ENCODE measurements around the gene EGFR.
"Not testable (repeated sequence)": the region's sequence is repeated elsewhere in the genome, so short reads cannot be mapped to it uniquely, and the experiment has no call there.

EGFR gene

GRCh38 chr7:55026867-55027490 lies 8.2 kb downstream of the EGFR start:
- H3K4me1 ChIP-seq (ENCODE audit: control insufficient read depth in 1 of 2, insufficient read depth in 2 of 2, low read length in 2 of 2) = peaks cover 9 to 23% of the 10 kb centered on the region in 2 donors
- H3K27ac ChIP-seq (ENCODE audit: low read length) = no peak overlapping the region

GRCh38 chr7:55028011-55028410 lies 9.2 kb downstream of the EGFR start:
- no peaks in the 10 kb centered on the region for H3K9me3 ChIP-seq (ENCODE audit: control insufficient read depth in 1 of 2, low read length in 2 of 2)
- no peaks in the 10 kb centered on the region for H3K36me3 ChIP-seq (ENCODE audit: control insufficient read depth in 1 of 2, insufficient read depth in 2 of 2, low read length in 2 of 2)
- no peak overlapping the region for H3K4me3 ChIP-seq (ENCODE audit: low read depth in 1 of 2, low read length in 2 of 2)
- H3K27ac ChIP-seq (ENCODE audit: low read length) = no peak overlapping the region
- H3K27me3 ChIP-seq (ENCODE audit: low read depth, low read length) = no peaks in the 10 kb centered on the region
- peaks cover 7 to 23% of the 10 kb centered on the region in 2 donors for H3K4me1 ChIP-seq (ENCODE audit: control insufficient read depth in 1 of 2, insufficient read depth in 2 of 2, low read length in 2 of 2)

More at GRCh38 chr7:55026867-55027490, 8.2 kb downstream of the EGFR start:
- H3K27me3 ChIP-seq (ENCODE audit: low read depth, low read length) = no peaks in the 10 kb centered on the region
- H3K4me3 ChIP-seq (ENCODE audit: low read depth in 1 of 2, low read length in 2 of 2) = no peak overlapping the region
- no peaks in the 10 kb centered on the region for H3K9me3 ChIP-seq (ENCODE audit: control insufficient read depth in 1 of 2, low read length in 2 of 2)
- no peaks in the 10 kb centered on the region for H3K36me3 ChIP-seq (ENCODE audit: control insufficient read depth in 1 of 2, insufficient read depth in 2 of 2, low read length in 2 of 2)

- peaks cover 7 to 31% of the 10 kb centered on the region in 2 donors for H3K4me1 ChIP-seq (ENCODE audit: control insufficient read depth in 1 of 2, insufficient read depth in 2 of 2, low read length in 2 of 2)
- no peaks in the 10 kb centered on the region for H3K9me3 ChIP-seq (ENCODE audit: control insufficient read depth in 1 of 2, low read length in 2 of 2)
- H3K36me3 ChIP-seq (ENCODE audit: control insufficient read depth in 1 of 2, insufficient read depth in 2 of 2, low read length in 2 of 2) = no peaks in the 10 kb centered on the region
- H3K4me3 ChIP-seq (ENCODE audit: low read depth in 1 of 2, low read length in 2 of 2) = no peak overlapping the region
- H3K27me3 ChIP-seq (ENCODE audit: low read depth, low read length) = no peaks in the 10 kb centered on the region
- H3K27ac ChIP-seq (ENCODE audit: low read length) = no peak overlapping the region
These were observed 11.5 kb downstream of the EGFR start for GRCh38 chr7:55030314-55030713.

- H3K9me3 ChIP-seq (ENCODE audit: control insufficient read depth in 1 of 2, low read length in 2 of 2) = no peaks in the 10 kb centered on the region
- H3K36me3 ChIP-seq (ENCODE audit: control insufficient read depth in 1 of 2, insufficient read depth in 2 of 2, low read length in 2 of 2) = no peaks in the 10 kb centered on the region
- no peak overlapping the region for H3K27ac ChIP-seq (ENCODE audit: low read length)
- H3K4me3 ChIP-seq (ENCODE audit: low read depth in 1 of 2, low read length in 2 of 2) = no peak overlapping the region
- no peaks in the 10 kb centered on the region for H3K27me3 ChIP-seq (ENCODE audit: low read depth, low read length)
- H3K4me1 ChIP-seq (ENCODE audit: control insufficient read depth in 1 of 2, insufficient read depth in 2 of 2, low read length in 2 of 2) = peaks cover 7 to 30% of the 10 kb centered on the region in 2 donors
These were observed 12.3 kb downstream of the EGFR start for GRCh38 chr7:55031075-55031474.

- Histone ChIP-seq H3K9me3 (ENCODE audit: control insufficient read depth in 1 of 2, low read length in 2 of 2) (no peaks in the 10 kb centered on the region), H3K27me3 (ENCODE audit: low read depth, low read length) (no peaks in the 10 kb centered on the region), H3K4me1 (ENCODE audit: control insufficient read depth in 1 of 2, insufficient read depth in 2 of 2, low read length in 2 of 2) (peaks cover 7 to 20% of the 10 kb centered on the region in 2 donors), H3K4me3 (ENCODE audit: low read depth in 1 of 2, low read length in 2 of 2) (no peak overlapping the region), H3K36me3 (ENCODE audit: control insufficient read depth in 1 of 2, insufficient read depth in 2 of 2, low read length in 2 of 2) (no peaks in the 10 kb centered on the region), H3K27ac (ENCODE audit: low read length) (no peak overlapping the region)
These were observed 13.4 kb downstream of the EGFR start for GRCh38 chr7:55032069-55032699.

- Histone ChIP-seq H3K9me3 (ENCODE audit: control insufficient read depth in 1 of 2, low read length in 2 of 2) (no peaks in the 10 kb centered on the region), H3K4me3 (ENCODE audit: low read depth in 1 of 2, low read length in 2 of 2) (no peak overlapping the region), H3K4me1 (ENCODE audit: control insufficient read depth in 1 of 2, insufficient read depth in 2 of 2, low read length in 2 of 2) (peaks cover 7 to 15% of the 10 kb centered on the region in 2 donors), H3K27me3 (ENCODE audit: low read depth, low read length) (no peaks in the 10 kb centered on the region), H3K27ac (ENCODE audit: low read length) (no peak overlapping the region), H3K36me3 (ENCODE audit: control insufficient read depth in 1 of 2, insufficient read depth in 2 of 2, low read length in 2 of 2) (no peaks in the 10 kb centered on the region)
These were observed 14.5 kb downstream of the EGFR start for GRCh38 chr7:55033236-55033846.

- H3K4me1 ChIP-seq (ENCODE audit: control insufficient read depth in 1 of 2, insufficient read depth in 2 of 2, low read length in 2 of 2) = peaks cover 7 to 15% of the 10 kb centered on the region in 2 donors
- no peak overlapping the region for H3K4me3 ChIP-seq (ENCODE audit: low read depth in 1 of 2, low read length in 2 of 2)
- no peaks in the 10 kb centered on the region for H3K36me3 ChIP-seq (ENCODE audit: control insufficient read depth in 1 of 2, insufficient read depth in 2 of 2, low read length in 2 of 2)
- no peaks in the 10 kb centered on the region for H3K9me3 ChIP-seq (ENCODE audit: control insufficient read depth in 1 of 2, low read length in 2 of 2)
- H3K27ac ChIP-seq (ENCODE audit: low read length) = no peak overlapping the region
- no peaks in the 10 kb centered on the region for H3K27me3 ChIP-seq (ENCODE audit: low read depth, low read length)
These were observed 16.0 kb downstream of the EGFR start for GRCh38 chr7:55034776-55035175.

GRCh38 chr7:55035410-55035809 lies 16.6 kb downstream of the EGFR start:
- H3K36me3 ChIP-seq (ENCODE audit: control insufficient read depth in 1 of 2, insufficient read depth in 2 of 2, low read length in 2 of 2); H3K27me3 ChIP-seq (ENCODE audit: low read depth, low read length); H3K4me3 ChIP-seq (ENCODE audit: low read depth in 1 of 2, low read length in 2 of 2); H3K27ac ChIP-seq (ENCODE audit: low read length); H3K9me3 ChIP-seq (ENCODE audit: control insufficient read depth in 1 of 2, low read length in 2 of 2): not testable (repeated sequence)
- peaks cover 7 to 20% of the 10 kb centered on the region in 2 donors for H3K4me1 ChIP-seq (ENCODE audit: control insufficient read depth in 1 of 2, insufficient read depth in 2 of 2, low read length in 2 of 2)

GRCh38 chr7:55036950-55037736 lies 18.3 kb downstream of the EGFR start:
- Histone ChIP-seq H3K4me1 (ENCODE audit: control insufficient read depth in 1 of 2, insufficient read depth in 2 of 2, low read length in 2 of 2) (peaks cover 0 to 13% of the 10 kb centered on the region in 2 donors), H3K27ac (ENCODE audit: low read length) (no peak overlapping the region), H3K4me3 (ENCODE audit: low read depth in 1 of 2, low read length in 2 of 2) (no peak overlapping the region), H3K9me3 (ENCODE audit: control insufficient read depth in 1 of 2, low read length in 2 of 2) (no peaks in the 10 kb centered on the region), H3K36me3 (ENCODE audit: control insufficient read depth in 1 of 2, insufficient read depth in 2 of 2, low read length in 2 of 2) (no peaks in the 10 kb centered on the region), H3K27me3 (ENCODE audit: low read depth, low read length) (no peaks in the 10 kb centered on the region)

GRCh38 chr7:55043691-55044370 lies 25.0 kb downstream of the EGFR start:
- H3K9me3 ChIP-seq (ENCODE audit: control insufficient read depth in 1 of 2, low read length in 2 of 2) = no peaks in the 10 kb centered on the region
- H3K4me1 ChIP-seq (ENCODE audit: control insufficient read depth in 1 of 2, insufficient read depth in 2 of 2, low read length in 2 of 2) = peaks cover 5 to 15% of the 10 kb centered on the region in 2 donors
- no peaks in the 10 kb centered on the region for H3K36me3 ChIP-seq (ENCODE audit: control insufficient read depth in 1 of 2, insufficient read depth in 2 of 2, low read length in 2 of 2)
- no peaks in the 10 kb centered on the region for H3K27me3 ChIP-seq (ENCODE audit: low read depth, low read length)
- no peak overlapping the region for H3K27ac ChIP-seq (ENCODE audit: low read length)
- H3K4me3 ChIP-seq (ENCODE audit: low read depth in 1 of 2, low read length in 2 of 2) = no peak overlapping the region

GRCh38 chr7:55044371-55044717 lies 25.5 kb downstream of the EGFR start:
- no peaks in the 10 kb centered on the region for H3K27me3 ChIP-seq (ENCODE audit: low read depth, low read length)
- no peaks in the 10 kb centered on the region for H3K9me3 ChIP-seq (ENCODE audit: control insufficient read depth in 1 of 2, low read length in 2 of 2)
- H3K4me1 ChIP-seq (ENCODE audit: control insufficient read depth in 1 of 2, insufficient read depth in 2 of 2, low read length in 2 of 2) = peaks cover 5 to 15% of the 10 kb centered on the region in 2 donors
- no peak overlapping the region for H3K4me3 ChIP-seq (ENCODE audit: low read depth in 1 of 2, low read length in 2 of 2)
- no peak overlapping the region for H3K27ac ChIP-seq (ENCODE audit: low read length)
- H3K36me3 ChIP-seq (ENCODE audit: control insufficient read depth in 1 of 2, insufficient read depth in 2 of 2, low read length in 2 of 2) = no peaks in the 10 kb centered on the region
